NK-92 (cell line): ENCODE data around the gene LDAH.

ENCODE experiments used
- DNase-seq: peaks from one replicate; lab custom pipeline; 2025; ENCODE audit not compliant: unreplicated experiment; lab: John Stamatoyannopoulos, UW

The LDAH gene

GRCh38 chr2:20638646-20639430 is 184.1 kb downstream of the LDAH start:
- no peak for DNase-seq

- DNase-seq, result no peak
These were observed 184.9 kb downstream of the LDAH start for GRCh38 chr2:20638014-20638413.

- no peak for DNase-seq
These were observed 185.8 kb downstream of the LDAH start for GRCh38 chr2:20637147-20637546.

GRCh38 chr2:20635675-20636584 is 187.0 kb downstream of the LDAH start:
- no peak for DNase-seq

- DNase-seq, result no peak
These were observed 187.8 kb downstream of the LDAH start for GRCh38 chr2:20635113-20635510.

- no peak for DNase-seq
These were observed 188.3 kb downstream of the LDAH start for GRCh38 chr2:20634507-20635112.
